Measurements from ENCODE around the gene FIGLA. TPM values are rescaled to one million over a fixed set of nuclear protein-coding genes. Genes with fewer than 3 reads are reported as not detected.

The FIGLA gene
- total RNA-seq, 1 experiment from 2014 or later, result not detected

- Histone ChIP-seq H2AFZ (ENCODE audit: low read length) (no peak overlapping the region), H2AK5ac (ENCODE audit: insufficient read length, low read length) (no peak overlapping the region), H4K91ac (ENCODE audit: insufficient read length, low read depth, low read length) (no peak overlapping the region), H2BK12ac (ENCODE audit: insufficient read length, low read depth, low read length) (no peak overlapping the region), H3K79me2 (ENCODE audit: insufficient read depth, low read length) (no peaks in the 10 kb centered on the region), H3K9me3 (ENCODE audit: control insufficient read depth, low read depth, low read length) (no peaks in the 10 kb centered on the region), H2BK20ac (ENCODE audit: low read depth, low read length, poor library complexity, severe bottlenecking) (no peak overlapping the region), H3K23ac (ENCODE audit: insufficient read length, low read depth, low read length) (no peak overlapping the region), H3K56ac (ENCODE audit: insufficient read length, low read depth, low read length) (no peak overlapping the region), H2BK15ac (ENCODE audit: low read depth, low read length) (no peak overlapping the region), H3K4me1 (ENCODE audit: insufficient read depth, low read length) (no peaks in the 10 kb centered on the region), H2BK120ac (ENCODE audit: low read depth, low read length, poor library complexity, severe bottlenecking) (no peak overlapping the region), H3K23me2 (ENCODE audit: insufficient read length, low read depth, low read length, poor library complexity, severe bottlenecking) (no peaks in the 10 kb centered on the region), H3K18ac (ENCODE audit: insufficient read length, low read depth, low read length) (no peak overlapping the region), H2BK5ac (ENCODE audit: insufficient read length, low read length) (no peak overlapping the region), H4K5ac (ENCODE audit: insufficient read length, low read depth, low read length) (no peak overlapping the region), H3K14ac (ENCODE audit: insufficient read depth, low read length) (no peak overlapping the region), H3K79me1 (ENCODE audit: insufficient read depth, low read depth, low read length, poor library complexity, severe bottlenecking) (no peaks in the 10 kb centered on the region), H3K27me3 (ENCODE audit: insufficient read depth, low read length) (no peaks in the 10 kb centered on the region), H3K4me2 (ENCODE audit: insufficient read depth, insufficient read length, low read length) (no peak overlapping the region), H3K4ac (ENCODE audit: low read depth, low read length) (no peak overlapping the region), H3K27ac (ENCODE audit: insufficient read length, low read depth, low read length) (no peak overlapping the region), H4K8ac (replicated peaks; ENCODE audit: insufficient read length, low read depth, low read length) (no peak overlapping the region), H4K20me1 (ENCODE audit: control insufficient read depth, insufficient read depth, insufficient read length) (no peaks in the 10 kb centered on the region), H3K9ac (ENCODE audit: extremely low read depth, insufficient read length, low read length) (no peak overlapping the region), H3T11ph (ENCODE audit: low read length) (no peak overlapping the region)
- Mint-ChIP-seq H3K4me3 (no peak overlapping the region), H3K27me3 (ENCODE audit: low read depth) (peaks cover 45% of the 10 kb centered on the region), H3K27ac (no peak overlapping the region), H3K4me1 (no peaks in the 10 kb centered on the region), H3K9me3 (peaks cover 0 to 3% of the 10 kb centered on the region in 2 experiments; a peak in 3 of 5 replicates), H3K36me3 (ENCODE audit: insufficient read depth in 1 of 3, low read depth in 3 of 3) (no peaks in the 10 kb centered on the region)
- no peak for TF ChIP-seq CTCF (conservative IDR thresholded peaks at IDR 0.05)
- DNase-seq, result no peak
- WGBS (ENCODE audit: extremely low coverage, insufficient read length, low lambda C conversion rate), result no CpG with 5 or more reads among the region's 6 CpGs
Observed at GRCh38 chr2:70807102-70807827, 16.8 kb upstream of the FIGLA start.

Measured in H9 (cell line).